Mammary epithelial cell (primary cell): ENCODE data around the gene UMAD1.

Experiments used
- EZH2 ChIP-seq: IDR thresholded peaks from 2 replicates; pipeline ENCODE4 v1.6.1; 2012; ENCODE audit warnings: low read length, inconsistent platforms, borderline replicate concordance
- TF ChIP-seq, protein P1 (sequence below), 2 donors: IDR thresholded peaks in 1 of 2; conservative IDR thresholded peaks in 1 of 2; 2 replicates each; pipeline ENCODE4 v1.5.1; 2011 to 2012; ENCODE audit warnings: inconsistent platforms in 2 of 2, low read length in 2 of 2, mild to moderate bottlenecking in 2 of 2, control low read depth in 1 of 2, low read depth in 1 of 2; ENCODE audit not compliant: insufficient read depth in 1 of 2; ENCODE audit errors: extremely low read depth in 1 of 2

DNA sequence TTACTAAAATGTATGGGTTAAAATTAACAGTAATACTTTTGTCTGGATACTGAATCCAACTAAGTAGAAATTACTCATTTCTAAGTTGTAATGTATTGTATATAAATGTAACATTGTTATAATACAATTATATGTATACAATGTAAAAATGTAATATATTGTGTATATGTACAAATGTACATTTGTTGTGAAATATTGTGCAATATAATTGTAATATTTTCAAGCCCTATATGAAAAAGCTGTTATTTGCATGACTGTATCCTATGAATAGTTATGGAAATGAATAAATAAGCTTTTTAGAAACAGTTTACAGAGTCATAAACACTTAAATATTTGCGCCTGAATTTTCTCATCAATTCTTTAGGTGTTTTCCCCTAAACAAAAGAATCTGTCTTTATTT lies 20.3 kb upstream of the UMAD1 start:
- TF ChIP-seq, protein P1, sequence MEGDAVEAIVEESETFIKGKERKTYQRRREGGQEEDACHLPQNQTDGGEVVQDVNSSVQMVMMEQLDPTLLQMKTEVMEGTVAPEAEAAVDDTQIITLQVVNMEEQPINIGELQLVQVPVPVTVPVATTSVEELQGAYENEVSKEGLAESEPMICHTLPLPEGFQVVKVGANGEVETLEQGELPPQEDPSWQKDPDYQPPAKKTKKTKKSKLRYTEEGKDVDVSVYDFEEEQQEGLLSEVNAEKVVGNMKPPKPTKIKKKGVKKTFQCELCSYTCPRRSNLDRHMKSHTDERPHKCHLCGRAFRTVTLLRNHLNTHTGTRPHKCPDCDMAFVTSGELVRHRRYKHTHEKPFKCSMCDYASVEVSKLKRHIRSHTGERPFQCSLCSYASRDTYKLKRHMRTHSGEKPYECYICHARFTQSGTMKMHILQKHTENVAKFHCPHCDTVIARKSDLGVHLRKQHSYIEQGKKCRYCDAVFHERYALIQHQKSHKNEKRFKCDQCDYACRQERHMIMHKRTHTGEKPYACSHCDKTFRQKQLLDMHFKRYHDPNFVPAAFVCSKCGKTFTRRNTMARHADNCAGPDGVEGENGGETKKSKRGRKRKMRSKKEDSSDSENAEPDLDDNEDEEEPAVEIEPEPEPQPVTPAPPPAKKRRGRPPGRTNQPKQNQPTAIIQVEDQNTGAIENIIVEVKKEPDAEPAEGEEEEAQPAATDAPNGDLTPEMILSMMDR (conservative IDR thresholded peaks at IDR 0.05 in 1 of 2, IDR thresholded peaks at IDR 0.05 in 1 of 2; ENCODE audit: extremely low read depth in 1 of 2, insufficient read depth in 1 of 2, low read depth in 1 of 2, low read length in 2 of 2) = no peak
- no peak for TF ChIP-seq EZH2
